GM18508 (cell line): Measurements from ENCODE around the gene F8.

ENCODE experiments used
- ATAC-seq: cut with Tn5 transposase; IDR thresholded peaks from one replicate; pipeline ENCODE4 v1.9.1; 2021; ENCODE audit warnings: moderate number of reproducible peaks; ENCODE audit not compliant: insufficient read depth, unreplicated experiment

The F8 gene

GRCh38 chrX:154797006-154797405 lies 225.5 kb downstream of the F8 start:
- no peak for ATAC-seq

- no peak for ATAC-seq
These were observed 227.5 kb downstream of the F8 start for GRCh38 chrX:154795016-154795415.

- ATAC-seq, result no peak
These were observed 229.3 kb downstream of the F8 start for GRCh38 chrX:154793084-154793795.

GRCh38 chrX:154791939-154792338 lies 230.6 kb downstream of the F8 start:
- no peak for ATAC-seq

GRCh38 chrX:154791467-154791866 lies 231.1 kb downstream of the F8 start:
- no peak for ATAC-seq
